Fibroblast of villous mesenchyme (primary cell): Measurements from ENCODE around the gene GPHN. TPM values are rescaled to one million over a fixed set of nuclear protein-coding genes. Genes with fewer than 3 reads are reported as not detected.

Experiments
- DNase-seq: peaks from one replicate; pipeline ENCODE4 v3.0.0-alpha.2; 2010; ENCODE audit warnings: low read depth
- H3K4me3 ChIP-seq: 2 replicates; pipeline ENCODE4 v1.5.1; 2011; ENCODE audit warnings: low read depth, mild to moderate bottlenecking, low read length
- total RNA-seq: library from RNA; depleted of rRNA; stranded (reverse); fragments of >200 nt; gene quantifications from 2 replicates; pipeline ENCODE4 v1.2.3, GENCODE V29; 2012
- TF ChIP-seq, protein P1 (sequence below): IDR thresholded peaks from 2 replicates; pipeline ENCODE4 v1.5.1; 2012; ENCODE audit warnings: low read depth, mild to moderate bottlenecking, low read length; ENCODE audit not compliant: insufficient read depth

GPHN gene
- total RNA-seq, 1 donor: 9.1 TPM

DNA sequence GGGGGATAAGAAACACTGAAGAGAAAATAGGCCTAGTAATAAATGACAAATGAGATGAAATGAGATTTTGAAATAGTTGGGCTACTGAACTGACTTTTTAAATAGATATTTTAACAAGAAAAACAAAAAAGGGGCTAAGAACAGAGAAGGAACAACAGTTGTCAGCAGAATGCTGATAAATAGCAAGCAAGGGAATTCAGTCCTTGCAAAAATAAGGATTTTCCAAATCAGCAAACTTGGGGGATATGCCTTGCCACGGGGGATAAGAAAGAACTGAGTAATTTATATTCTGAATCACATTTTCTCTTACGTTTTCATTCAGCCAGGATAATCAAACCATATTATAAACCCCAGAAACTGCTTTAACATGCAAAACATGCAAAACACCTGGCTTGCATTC lies 34.7 kb upstream of the GPHN start:
- DNase-seq: no peak
- no peak overlapping the region for H3K4me3 ChIP-seq
- TF ChIP-seq, protein P1, sequence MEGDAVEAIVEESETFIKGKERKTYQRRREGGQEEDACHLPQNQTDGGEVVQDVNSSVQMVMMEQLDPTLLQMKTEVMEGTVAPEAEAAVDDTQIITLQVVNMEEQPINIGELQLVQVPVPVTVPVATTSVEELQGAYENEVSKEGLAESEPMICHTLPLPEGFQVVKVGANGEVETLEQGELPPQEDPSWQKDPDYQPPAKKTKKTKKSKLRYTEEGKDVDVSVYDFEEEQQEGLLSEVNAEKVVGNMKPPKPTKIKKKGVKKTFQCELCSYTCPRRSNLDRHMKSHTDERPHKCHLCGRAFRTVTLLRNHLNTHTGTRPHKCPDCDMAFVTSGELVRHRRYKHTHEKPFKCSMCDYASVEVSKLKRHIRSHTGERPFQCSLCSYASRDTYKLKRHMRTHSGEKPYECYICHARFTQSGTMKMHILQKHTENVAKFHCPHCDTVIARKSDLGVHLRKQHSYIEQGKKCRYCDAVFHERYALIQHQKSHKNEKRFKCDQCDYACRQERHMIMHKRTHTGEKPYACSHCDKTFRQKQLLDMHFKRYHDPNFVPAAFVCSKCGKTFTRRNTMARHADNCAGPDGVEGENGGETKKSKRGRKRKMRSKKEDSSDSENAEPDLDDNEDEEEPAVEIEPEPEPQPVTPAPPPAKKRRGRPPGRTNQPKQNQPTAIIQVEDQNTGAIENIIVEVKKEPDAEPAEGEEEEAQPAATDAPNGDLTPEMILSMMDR: no peak

- TF ChIP-seq, protein P1: no peak
- no peak overlapping the region for H3K4me3 ChIP-seq
- DNase-seq: peak; percentile 6
Observed at GRCh38 chr14:66476964-66477363, 31.0 kb upstream of the GPHN start.

DNA sequence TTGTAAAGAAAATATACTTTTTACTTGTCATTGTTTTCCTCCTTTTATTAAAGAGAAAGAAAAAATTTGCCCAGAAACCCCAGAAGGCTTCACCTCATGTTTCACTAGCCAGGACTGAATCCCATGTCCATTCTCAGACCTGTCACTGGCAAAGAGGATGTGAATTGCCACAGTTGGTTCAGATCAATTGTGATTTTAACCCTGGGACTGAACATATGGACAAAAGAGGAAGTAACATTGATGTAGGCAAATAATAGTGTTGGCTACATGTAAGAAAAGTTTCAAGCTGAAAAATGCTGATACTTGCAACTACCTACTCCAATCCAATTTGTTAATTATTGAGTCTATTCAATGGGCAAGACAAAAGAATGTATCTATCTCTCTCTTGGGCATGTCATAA lies 30.4 kb upstream of the GPHN start:
- TF ChIP-seq, protein P1: no peak
- no peak overlapping the region for H3K4me3 ChIP-seq
- no peak for DNase-seq

DNA sequence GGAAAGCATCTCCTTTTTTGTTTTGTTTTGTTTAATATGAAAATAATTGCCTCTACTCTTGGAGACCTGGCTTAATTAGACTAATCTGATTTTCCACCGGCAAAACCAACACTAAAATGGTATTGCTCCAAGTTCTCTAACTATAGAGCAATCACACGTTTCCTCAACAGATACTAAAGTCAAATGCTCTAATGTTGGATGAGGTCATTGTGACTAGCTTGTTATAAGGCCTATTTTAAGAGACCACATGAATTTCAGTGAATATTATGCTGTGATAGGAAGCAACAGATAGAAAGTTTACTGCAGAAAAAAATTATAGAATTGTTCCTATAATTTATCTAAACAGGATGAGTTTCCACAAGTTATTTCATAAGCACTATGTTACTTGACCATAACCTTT lies 25.1 kb upstream of the GPHN start:
- no peak for DNase-seq
- H3K4me3 ChIP-seq: no peak overlapping the region
- TF ChIP-seq, protein P1: no peak

DNA sequence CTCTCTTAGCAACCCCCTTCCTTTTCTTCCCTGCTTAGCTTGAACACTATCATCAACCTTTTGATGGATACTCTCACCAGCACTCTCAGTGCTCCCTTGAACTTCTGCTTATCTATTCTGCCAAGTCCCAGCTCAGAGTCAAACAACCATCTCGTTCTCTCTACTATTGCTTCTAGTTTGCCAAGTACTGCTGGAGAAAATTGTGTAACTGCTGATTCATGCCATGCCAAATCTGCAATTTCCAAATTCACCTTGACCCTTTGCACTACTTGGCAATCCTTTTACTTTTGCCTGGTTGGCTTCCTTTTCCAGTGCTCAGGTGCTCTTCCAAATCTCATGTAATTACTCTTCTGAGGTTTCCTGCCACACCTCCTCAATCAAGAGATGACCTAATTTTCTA lies 24.6 kb upstream of the GPHN start:
- no peak overlapping the region for H3K4me3 ChIP-seq
- no peak for DNase-seq
- TF ChIP-seq, protein P1: no peak

GRCh38 chr14:66485029-66485428 lies 22.9 kb upstream of the GPHN start:
- TF ChIP-seq, protein P1: no peak
- H3K4me3 ChIP-seq: no peak overlapping the region
- no peak for DNase-seq

- TF ChIP-seq, protein P1: no peak
- H3K4me3 ChIP-seq: no peak within 1 kb of the TSS
- DNase-seq: no peak
Observed at GRCh38 chr14:66485910-66486421, 22.0 kb upstream of the GPHN start, which contains the start of gene CCDC196. Gene CCDC196, plus strand, starts transcription at chr14:66486371. Its CDS starts 132 bp downstream, at chr14:66486503.
